Measurements from ENCODE around the gene METTL22.
A peak's percentile ranks its signal among the peaks of the same experiment; 100 is the strongest.

The METTL22 gene

GRCh38 chr16:8668113-8668512 lies 46.6 kb downstream of the METTL22 start:
- no peak for DNase-seq (ENCODE audit: low read depth)

- no peak for DNase-seq (ENCODE audit: low read depth)
Observed at GRCh38 chr16:8669481-8669880, 48.0 kb downstream of the METTL22 start.

GRCh38 chr16:8670014-8670560 lies 48.6 kb downstream of the METTL22 start:
- DNase-seq (ENCODE audit: low read depth), result no peak

- no peak for DNase-seq (ENCODE audit: low read depth)
Observed at GRCh38 chr16:8673611-8674412, 52.3 kb downstream of the METTL22 start.

GRCh38 chr16:8674413-8675022 lies 53.0 kb downstream of the METTL22 start, which contains the start of gene ABAT:
TSS of gene ABAT (plus strand) at chr16:8674617. CDS start at chr16:8735740, 61,123 bp downstream.
- peak; percentile 63 for DNase-seq (ENCODE audit: low read depth)

- DNase-seq (ENCODE audit: low read depth), result no peak
Observed at GRCh38 chr16:8675183-8676159, 54.0 kb downstream of the METTL22 start.

- no peak for DNase-seq (ENCODE audit: low read depth)
Observed at GRCh38 chr16:8676160-8676547, 54.7 kb downstream of the METTL22 start.

- DNase-seq (ENCODE audit: low read depth), result no peak
Observed at GRCh38 chr16:8676737-8677375, 55.4 kb downstream of the METTL22 start.

GRCh38 chr16:8677481-8677880 lies 56.0 kb downstream of the METTL22 start:
- peak; percentile 13 for DNase-seq (ENCODE audit: low read depth)

- no peak for DNase-seq (ENCODE audit: low read depth)
Observed at GRCh38 chr16:8678068-8678927, 56.8 kb downstream of the METTL22 start.

- no peak for DNase-seq (ENCODE audit: low read depth)
Observed at GRCh38 chr16:8679151-8679550, 57.7 kb downstream of the METTL22 start.

GRCh38 chr16:8682551-8683259 lies 61.2 kb downstream of the METTL22 start:
- DNase-seq (ENCODE audit: low read depth), result no peak

- DNase-seq (ENCODE audit: low read depth), result no peak
Observed at GRCh38 chr16:8683640-8684039, 62.1 kb downstream of the METTL22 start.

GRCh38 chr16:8685617-8686016 lies 64.1 kb downstream of the METTL22 start:
- no peak for DNase-seq (ENCODE audit: low read depth)

- DNase-seq (ENCODE audit: low read depth), result no peak
Observed at GRCh38 chr16:8686031-8686621, 64.6 kb downstream of the METTL22 start.

- no peak for DNase-seq (ENCODE audit: low read depth)
Observed at GRCh38 chr16:8686879-8687278, 65.4 kb downstream of the METTL22 start.

- DNase-seq (ENCODE audit: low read depth), result no peak
Observed at GRCh38 chr16:8689686-8690085, 68.2 kb downstream of the METTL22 start.

- DNase-seq (ENCODE audit: low read depth), result no peak
Observed at GRCh38 chr16:8691728-8692127, 70.2 kb downstream of the METTL22 start.
